ENCODE data around the gene MEIOSIN. TPM values are rescaled to one million over a fixed set of nuclear protein-coding genes. Genes with fewer than 3 reads are reported as not detected.

The MEIOSIN gene
- total and polyA plus RNA-seq, 9 of the 15 experiments (the other 6 are each of a cell fraction or from before 2014, with no cell fraction given), result 0.06 to 2.0 (median 0.76) TPM

- TF ChIP-seq RREB1 (CRISPR knock-in tag; IDR thresholded peaks at IDR 0.05), result no peak
- TF ChIP-seq RBM22 (IDR thresholded peaks at IDR 0.05; ENCODE audit: low read depth, low read length, poor library complexity, severe bottlenecking), result no peak
- TF ChIP-seq CBFA2T2 (conservative IDR thresholded peaks at IDR 0.05), result no peak; the same call in 1 of the 2 replicates
- no peak for TF ChIP-seq MCM7 (IDR thresholded peaks at IDR 0.05)
- TF ChIP-seq SUPT5H (IDR thresholded peaks at IDR 0.05), result peak; percentile 76
- TF ChIP-seq ZNF740 (CRISPR knock-in tag; IDR thresholded peaks at IDR 0.05), result no peak
- TF ChIP-seq ZNF740 (tag; IDR thresholded peaks at IDR 0.05), result no peak
- no peak for TF ChIP-seq ZNF354B (CRISPR knock-in tag; IDR thresholded peaks at IDR 0.05)
- no peak for TF ChIP-seq PTTG1 (tag; IDR thresholded peaks at IDR 0.05; ENCODE audit: low read depth)
- TF ChIP-seq HDGF (IDR thresholded peaks at IDR 0.05), result no peak
- TF ChIP-seq CTCFL (IDR thresholded peaks at IDR 0.05; ENCODE audit: borderline replicate concordance, insufficient read depth, low read depth, low read length, poor library complexity, severe bottlenecking), result no peak
- no peak for TF ChIP-seq ZNF311 (CRISPR knock-in tag; IDR thresholded peaks at IDR 0.05)
- no peak for TF ChIP-seq CREB3 (tag; conservative IDR thresholded peaks at IDR 0.05; ENCODE audit: low read depth)
- peak; percentile 90 for TF ChIP-seq EGR1 (conservative IDR thresholded peaks at IDR 0.05)
- no peak for TF ChIP-seq PTBP1 (IDR thresholded peaks at IDR 0.05; ENCODE audit: low read depth, low read length)
- TF ChIP-seq ASH1L (IDR thresholded peaks at IDR 0.05; ENCODE audit: borderline replicate concordance, low read depth, partially characterized antibody), result no peak
These were observed 35.9 kb downstream of the MEIOSIN start, which contains the start of gene SIX5 (continued) for GRCh38 chr19:45768984-45769782.
